HCT116 (cell line): ENCODE measurements around the gene FAM53A. TPM values are rescaled to one million over a fixed set of nuclear protein-coding genes. Genes with fewer than 3 reads are reported as not detected.
A peak's percentile ranks its signal among the peaks of the same experiment; 100 is the strongest.

Experiments
- ATAC-seq: fragments of 200-7000 bp; cut with Tn5 transposase; 2 replicates; pipeline ENCODE4 v1.9.1; 2020; ENCODE audit warnings: mild to moderate bottlenecking, moderate library complexity
- BruUV-seq: library from RNA; stranded (reverse); fragments of 400-500 nt; replicated peaks from 2 replicates; lab custom pipeline; 2021; lab: Mats Ljungman, UMichigan
- CTCF ChIA-PET: fragments of 300-600 bp; sonication (Branson Sonifier 250); formaldehyde crosslinking; loops from one replicate; lab custom pipeline; 2021; ENCODE audit warnings: antibody characterized with exemption; lab: Charles Lee
- POLR2A ChIA-PET: fragments of 300-600, 350-600 bp; sonication (Branson Sonifier 250); formaldehyde crosslinking; loops from one replicate; lab custom pipeline; 2021; ENCODE audit warnings: antibody characterized with exemption; lab: Charles Lee
- RAD21 ChIA-PET, 2 experiments: fragments of 300-600 bp; sonication (Branson Sonifier 250); formaldehyde crosslinking; loops; one replicate each; lab custom pipeline; 2023; ENCODE audit warnings: low total read pairs in 2 of 2; ENCODE audit not compliant: uncharacterized antibody in 2 of 2, unreplicated experiment in 2 of 2, low non-redundant PET in 1 of 2; lab: Charles Lee
- DNase-seq: peaks from one replicate; pipeline ENCODE4 v3.0.0-alpha.2; 2010; ENCODE audit warnings: low read depth, low spot score
- H2AFZ ChIP-seq: fragments of 200-600 bp; shearing (Covaris generic), sonication (generic); 2 replicates; pipeline ENCODE4 v1.6.1; 2017; ENCODE audit warnings: low read depth, mixed run types, mixed read lengths, antibody characterized with exemption, low read length; ENCODE audit not compliant: poor library complexity, severe bottlenecking
- H3K27ac ChIP-seq: 2 replicates; pipeline ENCODE4 v1.5.1; 2012; ENCODE audit warnings: low read depth, low read length
- H3K27me3 ChIP-seq: fragments of 200-600 bp; sonication (generic); 2 replicates; pipeline ENCODE4 v1.6.1; 2016; ENCODE audit warnings: mixed run types, low read length, mixed read lengths; ENCODE audit not compliant: insufficient read depth
- H3K36me3 ChIP-seq, 2 experiments: fragments of 200-500 bp in 1 of 2; fragments of 200-600 bp in 1 of 2; sonication (Bioruptor generic) in 1 of 2; sonication (generic) in 1 of 2; 2 replicates each; pipeline versions ENCODE4 v1.5.1 to v1.6.1; 2014 to 2016; ENCODE audit warnings: low read length in 2 of 2, inconsistent platforms in 1 of 2, mixed read lengths in 1 of 2, mixed run types in 1 of 2; ENCODE audit not compliant: insufficient read depth in 2 of 2, control insufficient read depth in 1 of 2
- H3K4me1 ChIP-seq, 2 experiments: fragments of 200-600 bp in 1 of 2; sonication (generic) in 1 of 2; 2 replicates each; pipeline versions ENCODE4 v1.5.1 to v1.6.1; 2012 to 2017; ENCODE audit warnings: low read length in 2 of 2, inconsistent platforms in 1 of 2, mild to moderate bottlenecking in 1 of 2, mixed read lengths in 1 of 2, mixed run types in 1 of 2, moderate library complexity in 1 of 2; ENCODE audit not compliant: insufficient read depth in 2 of 2, control insufficient read depth in 1 of 2
- H3K4me2 ChIP-seq: fragments of 200-600 bp; sonication (generic); 2 replicates; pipeline ENCODE4 v1.6.1; 2017; ENCODE audit warnings: mixed run types, low read length, mixed read lengths
- H3K4me3 ChIP-seq, 2 experiments: fragments of 200-600 bp in 1 of 2; sonication (generic) in 1 of 2; replicated peaks in 1 of 2; 2 replicates each; pipeline ENCODE4 v1.5.1; 2011 to 2016; ENCODE audit warnings: low read length in 2 of 2, control low read depth in 1 of 2, low read depth in 1 of 2, mild to moderate bottlenecking in 1 of 2, mixed read lengths in 1 of 2, mixed run types in 1 of 2
- H3K79me2 ChIP-seq: fragments of 200-600 bp; sonication (generic); 2 replicates; pipeline ENCODE4 v1.6.1; 2017; ENCODE audit warnings: mild to moderate bottlenecking, mixed run types, low read length, moderate library complexity, mixed read lengths; ENCODE audit not compliant: insufficient read depth
- H3K9ac ChIP-seq: fragments of 200-600 bp; sonication (generic); 2 replicates; pipeline ENCODE4 v1.6.1; 2016; ENCODE audit warnings: low read length, mixed read lengths
- H3K9me2 ChIP-seq: fragments of 200-600 bp; sonication (generic), shearing (Covaris generic); 2 replicates; pipeline ENCODE4 v1.6.1; 2017; ENCODE audit warnings: mixed run types, mild to moderate bottlenecking, moderate library complexity; ENCODE audit not compliant: insufficient read depth
- H3K9me3 ChIP-seq, 2 experiments: fragments of 200-500 bp in 1 of 2; fragments of 200-600 bp in 1 of 2; sonication (Bioruptor generic) in 1 of 2; sonication (generic) in 1 of 2; 2 replicates each; pipeline ENCODE4 v1.6.1; 2014 to 2017; ENCODE audit warnings: low read length in 2 of 2, mixed read lengths in 2 of 2, inconsistent platforms in 1 of 2, low read depth in 1 of 2, mild to moderate bottlenecking in 1 of 2, mixed run types in 1 of 2, moderate library complexity in 1 of 2; ENCODE audit not compliant: control insufficient read depth in 1 of 2, insufficient read depth in 1 of 2
- H4K20me1 ChIP-seq: fragments of 200-600 bp; sonication (generic), shearing (Covaris generic); 2 replicates; pipeline ENCODE4 v1.6.1; 2017; ENCODE audit warnings: mixed run types, mild to moderate bottlenecking, moderate library complexity; ENCODE audit not compliant: insufficient read depth
- CBX3 ChIP-seq: IDR thresholded peaks from 2 replicates; pipeline ENCODE4 v1.6.1; 2012; ENCODE audit warnings: low read depth
- ELF1 ChIP-seq: IDR thresholded peaks from 2 replicates; pipeline ENCODE4 v1.6.1; 2012; ENCODE audit warnings: low read depth, borderline replicate concordance
- EZH2phosphoT487 ChIP-seq: fragments of 200-600 bp; IDR thresholded peaks from 2 replicates; pipeline ENCODE4 v1.6.1; 2018; ENCODE audit warnings: antibody characterized with exemption, borderline replicate concordance
- POLR2AphosphoS5 ChIP-seq: IDR thresholded peaks from 2 replicates; pipeline ENCODE4 v1.6.1; 2011; ENCODE audit warnings: mild to moderate bottlenecking, low read depth, low read length, moderate library complexity
- SP1 ChIP-seq: IDR thresholded peaks from 2 replicates; pipeline ENCODE4 v1.6.1; 2012; ENCODE audit warnings: low read depth
- ZFX ChIP-seq: fragments of 450-650 bp; IDR thresholded peaks from 2 replicates; pipeline ENCODE4 v1.6.1; 2017
- ZNF274 ChIP-seq: fragments of 200-500 bp; sonication (Bioruptor generic); IDR thresholded peaks from 2 replicates; pipeline ENCODE4 v1.6.1; 2014; ENCODE audit warnings: mild to moderate bottlenecking, low read depth, low read length, inconsistent platforms
- intact Hi-C: fragments of 100-400 bp; cut with micrococcal nuclease; formaldehyde crosslinking; loops from 2 replicates; pipeline ENCODE4 v1.10.0; 2022
- total RNA-seq: library from RNA; stranded (reverse); gene quantifications from one replicate; pipeline ENCODE4 v1.2.1, GENCODE V29; 2021; ENCODE audit not compliant: unreplicated experiment
- TF ChIP-seq, protein P1 (sequence below): IDR thresholded peaks from 2 replicates; pipeline ENCODE4 v1.6.1; 2012
- TF ChIP-seq, protein P2 (sequence below), 3 experiments: fragments of 200-600 bp in 1 of 3; sonication (generic) in 1 of 3; IDR thresholded peaks in 2 of 3; conservative IDR thresholded peaks in 1 of 3; 2 replicates each; pipeline ENCODE4 v1.5.1; 2012 to 2017; ENCODE audit warnings: low read depth in 2 of 3, low read length in 2 of 3, antibody characterized with exemption in 1 of 3, borderline replicate concordance in 1 of 3, control low read depth in 1 of 3, mild to moderate bottlenecking in 1 of 3, mixed read lengths in 1 of 3, mixed run types in 1 of 3, moderate library complexity in 1 of 3; ENCODE audit not compliant: insufficient read depth in 1 of 3

Gene FAM53A
- total RNA-seq, 1 experiment from 2014 or later, result 1.1 TPM

DNA sequence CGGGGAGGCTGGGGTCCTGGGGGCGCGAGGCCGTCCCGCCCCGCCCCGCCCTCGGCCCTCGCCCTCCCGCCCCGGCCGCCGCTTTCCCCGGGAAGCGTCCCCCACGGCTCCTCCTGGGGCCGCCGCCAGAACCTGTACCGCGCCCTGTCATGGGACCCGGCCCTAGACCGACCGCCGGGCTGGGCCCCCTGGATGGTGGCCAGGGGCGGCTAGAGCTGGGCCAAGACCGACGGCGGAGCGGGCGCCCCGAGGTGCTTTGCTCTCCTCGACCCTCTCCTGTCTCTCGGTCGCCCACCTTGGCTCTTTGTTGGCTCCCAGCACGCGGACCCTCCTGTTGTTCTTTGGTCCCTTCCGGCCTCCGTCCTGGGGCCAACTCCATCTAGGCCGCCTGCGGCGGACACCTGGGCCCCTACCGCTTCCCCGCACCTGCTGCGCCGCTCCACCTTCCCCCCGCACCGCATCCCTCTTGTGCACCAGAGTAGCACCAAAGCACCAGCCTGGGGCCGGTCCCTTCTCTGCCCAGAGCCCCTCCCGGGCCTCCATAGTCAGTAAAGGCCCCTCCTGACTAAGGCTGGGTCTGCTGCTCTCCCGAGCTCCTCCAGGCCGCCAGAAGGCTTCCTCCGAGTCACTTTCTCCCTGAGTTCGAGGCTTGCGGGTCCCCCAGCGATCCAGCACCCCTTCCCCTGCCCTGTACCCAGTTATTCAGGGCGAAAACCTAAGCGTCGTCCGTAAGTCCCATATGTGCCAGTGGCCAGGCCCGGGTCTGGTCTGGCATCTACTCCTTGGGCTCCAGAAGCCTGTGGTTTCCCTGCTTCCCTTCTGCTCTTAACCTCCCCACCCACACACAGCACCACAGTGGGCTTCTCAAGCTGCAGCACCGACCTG, 37.8 kb upstream of the FAM53A start:
- H3K9me2 ChIP-seq, result no peaks in the 10 kb centered on the region
- RAD21 ChIA-PET, result interaction anchor here in 1 of 2 experiments (0.6 kb wide), 1 partner anchor 468 kb away, joined by 3 read pairs; no protein-coding TSS in a partner anchor
- H4K20me1 ChIP-seq, result no peaks in the 10 kb centered on the region; the same call in 1 of the 2 replicates
- no peaks in the 10 kb centered on the region for H3K9me3 ChIP-seq
- intact Hi-C loops, result no loop called here
- no peak for DNase-seq
- peak overlapping the region; percentile 94 to 96 for H3K4me3 ChIP-seq
- CTCF ChIA-PET, result interaction anchor here (1.0 to 2.7 kb wide), 3 partner anchors 26 to 84 kb away, joined by 3 to 15 read pairs (median 4); no protein-coding TSS in a partner anchor
- H3K4me2 ChIP-seq, result peak overlapping the region; percentile 94
- H3K36me3 ChIP-seq, result peaks cover 6 to 38% of the 10 kb centered on the region in 2 experiments; a peak in 2 of 4 replicates
- TF ChIP-seq ZFX, result peak; percentile 42; the same call in 1 of the 2 replicates
- no peak for TF ChIP-seq EZH2phosphoT487
- no peak; the same call in 1 of the 2 replicates for TF ChIP-seq POLR2AphosphoS5
- TF ChIP-seq, protein P1, sequence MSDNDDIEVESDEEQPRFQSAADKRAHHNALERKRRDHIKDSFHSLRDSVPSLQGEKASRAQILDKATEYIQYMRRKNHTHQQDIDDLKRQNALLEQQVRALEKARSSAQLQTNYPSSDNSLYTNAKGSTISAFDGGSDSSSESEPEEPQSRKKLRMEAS, result no peak
- TF ChIP-seq SP1, result no peak
- no peak for TF ChIP-seq ZNF274
- TF ChIP-seq CBX3, result no peak
- TF ChIP-seq ELF1, result no peak
- TF ChIP-seq, protein P2, sequence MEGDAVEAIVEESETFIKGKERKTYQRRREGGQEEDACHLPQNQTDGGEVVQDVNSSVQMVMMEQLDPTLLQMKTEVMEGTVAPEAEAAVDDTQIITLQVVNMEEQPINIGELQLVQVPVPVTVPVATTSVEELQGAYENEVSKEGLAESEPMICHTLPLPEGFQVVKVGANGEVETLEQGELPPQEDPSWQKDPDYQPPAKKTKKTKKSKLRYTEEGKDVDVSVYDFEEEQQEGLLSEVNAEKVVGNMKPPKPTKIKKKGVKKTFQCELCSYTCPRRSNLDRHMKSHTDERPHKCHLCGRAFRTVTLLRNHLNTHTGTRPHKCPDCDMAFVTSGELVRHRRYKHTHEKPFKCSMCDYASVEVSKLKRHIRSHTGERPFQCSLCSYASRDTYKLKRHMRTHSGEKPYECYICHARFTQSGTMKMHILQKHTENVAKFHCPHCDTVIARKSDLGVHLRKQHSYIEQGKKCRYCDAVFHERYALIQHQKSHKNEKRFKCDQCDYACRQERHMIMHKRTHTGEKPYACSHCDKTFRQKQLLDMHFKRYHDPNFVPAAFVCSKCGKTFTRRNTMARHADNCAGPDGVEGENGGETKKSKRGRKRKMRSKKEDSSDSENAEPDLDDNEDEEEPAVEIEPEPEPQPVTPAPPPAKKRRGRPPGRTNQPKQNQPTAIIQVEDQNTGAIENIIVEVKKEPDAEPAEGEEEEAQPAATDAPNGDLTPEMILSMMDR (IDR thresholded peaks at IDR 0.05 in 2 of 3, conservative IDR thresholded peaks at IDR 0.05 in 1 of 3; ENCODE audit: borderline replicate concordance in 1 of 3, insufficient read depth in 1 of 3, low read depth in 2 of 3, low read length in 2 of 3), result no peak
- TF ChIP-seq, all 23 proteins: peak for 1
- Histone ChIP-seq H3K79me2 (peaks cover 86% of the 10 kb centered on the region), H3K27me3 (no peaks in the 10 kb centered on the region), H3K27ac (peak overlapping the region; percentile 87), H3K4me1 (peaks cover 12 to 36% of the 10 kb centered on the region in 2 experiments), H2AFZ (no peak overlapping the region), H3K9ac (peak overlapping the region; percentile 98)
- peak; percentile 15 for ATAC-seq
- POLR2A ChIA-PET, result interaction anchor here (0.8 to 1.7 kb wide), 3 partner anchors 9 to 12 kb away, joined by 3 to 19 read pairs (median 3); partner anchors contain the start of gene SLBP
- no TSS peak for BruUV-seq
